Transverse colon (tissue), 3 donors: Measurements from ENCODE around the gene DCAF11.

Experiments
- CTCF ChIP-seq, 5 experiments: fragments of 200-600 bp in 3 of 5; fragments of 450-650 bp in 2 of 5; sonication (generic) in 3 of 5; IDR thresholded peaks; 1 replicate in 2 of 5; 2 replicates in 3 of 5; pipeline ENCODE4 v1.5.1; 2016 to 2017; ENCODE audit warnings: antibody characterized with exemption in 5 of 5, inconsistent platforms in 3 of 5, mild to moderate bottlenecking in 2 of 5, moderate library complexity in 1 of 5
- POLR2A ChIP-seq: fragments of 450-650 bp; IDR thresholded peaks from one replicate; pipeline ENCODE4 v1.6.1; 2016; ENCODE audit warnings: antibody characterized with exemption, mild to moderate bottlenecking, moderate library complexity

- TF ChIP-seq POLR2A: no peak
- no peak for TF ChIP-seq CTCF (IDR thresholded peaks at IDR 0.05)
Measured at GRCh38 chr14:24143511-24143910, 28.9 kb downstream of the DCAF11 start.
